B cell (primary cell): ENCODE measurements around the gene CARMIL3. TPM values are rescaled to one million over a fixed set of nuclear protein-coding genes. Genes with fewer than 3 reads are reported as not detected.

Experiments
- ATAC-seq: fragments of 200-7000 bp; cut with Tn5 transposase; one replicate; pipeline ENCODE4 v1.10.0; 2021; ENCODE audit warnings: low read depth, mild to moderate bottlenecking, moderate number of reproducible peaks, moderate library complexity
- CTCF ChIA-PET: fragments of 350-600 bp; sonication (Branson Sonifier 250); formaldehyde crosslinking; loops from one replicate; lab custom pipeline; 2021; ENCODE audit warnings: antibody characterized with exemption, inconsistent platforms; lab: Charles Lee
- POLR2A ChIA-PET: fragments of 350-600 bp; sonication (Branson Sonifier 250); formaldehyde crosslinking; loops from one replicate; lab custom pipeline; 2021; ENCODE audit warnings: antibody characterized with exemption; lab: Charles Lee
- DNase-seq: peaks from one replicate; pipeline ENCODE4 v3.0.0; 2013
- H2AFZ ChIP-seq: 2 replicates; pipeline ENCODE4 v1.6.1; 2012; ENCODE audit warnings: mild to moderate bottlenecking, low read depth, low read length; ENCODE audit not compliant: insufficient read depth, poor library complexity, severe bottlenecking
- H3K27ac ChIP-seq, 2 donors: 1 replicate in 1 of 2; 2 replicates in 1 of 2; pipeline ENCODE4 v1.5.1; 2012 to 2013; ENCODE audit warnings: low read length in 2 of 2, mild to moderate bottlenecking in 2 of 2, moderate library complexity in 1 of 2
- H3K27me3 ChIP-seq, 4 experiments: fragments of 200-600 bp in 1 of 4; sonication (generic) in 1 of 4; replicated peaks in 1 of 4; 1 replicate in 2 of 4; 2 replicates in 2 of 4; pipeline versions ENCODE4 v1.6.1 to v1.7.0; 2013 to 2016; ENCODE audit warnings: low read length in 3 of 4, mild to moderate bottlenecking in 2 of 4, mixed read lengths in 1 of 4, moderate library complexity in 1 of 4; ENCODE audit not compliant: insufficient read depth in 4 of 4, control insufficient read depth in 3 of 4; ENCODE audit errors: control extremely low read depth in 1 of 4
- H3K36me3 ChIP-seq, 2 experiments: replicated peaks in 1 of 2; 1 replicate in 1 of 2; 2 replicates in 1 of 2; pipeline versions ENCODE4 v1.6.1 to v1.7.1; 2013; ENCODE audit warnings: low read length in 1 of 2; ENCODE audit not compliant: insufficient read depth in 2 of 2, control insufficient read depth in 1 of 2; ENCODE audit errors: control extremely low read depth in 1 of 2, extremely low read depth in 1 of 2
- H3K4me1 ChIP-seq, 2 donors: fragments of 200-600 bp in 1 of 2; sonication (generic) in 1 of 2; 1 replicate in 1 of 2; 2 replicates in 1 of 2; pipeline versions ENCODE4 v1.5.1 to v1.6.1; 2013 to 2017; ENCODE audit warnings: low read length in 2 of 2; ENCODE audit not compliant: control insufficient read depth in 2 of 2, insufficient read depth in 2 of 2
- H3K4me2 ChIP-seq: replicated peaks from 2 replicates; pipeline ENCODE3; 2012; ENCODE audit warnings: mild to moderate bottlenecking, low read depth, low read length; ENCODE audit not compliant: poor library complexity, severe bottlenecking
- H3K4me3 ChIP-seq, 5 experiments: fragments of 200-600 bp in 1 of 5; sonication (generic) in 1 of 5; 1 replicate in 3 of 5; 2 replicates in 2 of 5; pipeline versions ENCODE4 v1.5.1 to v1.7.0; 2011 to 2016; ENCODE audit warnings: low read length in 4 of 5, mild to moderate bottlenecking in 4 of 5, low read depth in 2 of 5, control low read depth in 1 of 5, moderate library complexity in 1 of 5; ENCODE audit not compliant: insufficient read depth in 1 of 5; ENCODE audit errors: control extremely low read depth in 1 of 5, extremely low read depth in 1 of 5
- H3K79me2 ChIP-seq: fragments of 200-600 bp; sonication (generic); one replicate; pipeline ENCODE4 v1.6.0; 2016; ENCODE audit warnings: low read length; ENCODE audit not compliant: control insufficient read depth, insufficient read depth
- H3K9ac ChIP-seq: fragments of 200-600 bp; sonication (generic); 2 replicates; pipeline ENCODE4 v1.6.1; 2017; ENCODE audit warnings: mild to moderate bottlenecking, low read length, moderate library complexity
- H3K9me3 ChIP-seq, 3 donors: one replicate each; pipeline versions ENCODE4 v1.6.1 to v1.7.1; 2013; ENCODE audit warnings: low read length in 2 of 3; ENCODE audit not compliant: control insufficient read depth in 2 of 3, insufficient read depth in 1 of 3; ENCODE audit errors: control extremely low read depth in 1 of 3
- H4K20me1 ChIP-seq: 2 replicates; pipeline ENCODE4 v1.6.0; 2012; ENCODE audit warnings: mild to moderate bottlenecking, low read length; ENCODE audit not compliant: insufficient read depth, control insufficient read depth, poor library complexity, severe bottlenecking
- H3K27ac Mint-ChIP-seq: one replicate; pipeline ENCODE4 v1.8.0; 2021; ENCODE audit warnings: mixed read lengths
- H3K27me3 Mint-ChIP-seq: one replicate; pipeline ENCODE4 v1.8.0; 2021; ENCODE audit warnings: mixed read lengths
- H3K4me1 Mint-ChIP-seq: one replicate; pipeline ENCODE4 v1.8.0; 2021; ENCODE audit warnings: mixed read lengths
- H3K4me3 Mint-ChIP-seq: one replicate; pipeline ENCODE4 v1.8.0; 2021; ENCODE audit warnings: mixed read lengths
- H3K9me3 Mint-ChIP-seq: one replicate; pipeline ENCODE4 v1.8.0; 2022; ENCODE audit warnings: mixed read lengths; ENCODE audit not compliant: insufficient read depth
- EZH2 ChIP-seq: IDR thresholded peaks from 2 replicates; pipeline ENCODE4 v1.6.1; 2012; ENCODE audit warnings: borderline replicate concordance, low read depth, mild to moderate bottlenecking, moderate library complexity, low read length; ENCODE audit not compliant: insufficient read depth, poor library complexity, severe bottlenecking
- WGBS: methylation state at CpG from one replicate; pipeline ENCODE4 v1.1.5; 2013; ENCODE audit warnings: missing lambda C conversion rate; ENCODE audit not compliant: insufficient coverage; 5-methylcytosine and 5-hydroxymethylcytosine counted together
- intact Hi-C: fragments of 100-400 bp; cut with micrococcal nuclease; formaldehyde crosslinking; loops from one replicate; pipeline ENCODE4 v1.10.0; 2022
- polyA plus RNA-seq: library from polyadenylated mRNA; depleted of rRNA; stranded (reverse); fragments of >200 nt; gene quantifications from 2 replicates; pipeline ENCODE4 v1.2.3, GENCODE V29; 2012
- total RNA-seq, 2 donors: library from RNA; stranded (reverse); fragments of 120-200 nt in 1 of 2; gene quantifications; 1 replicate in 1 of 2; 2 replicates in 1 of 2; pipeline versions ENCODE4 v1.2.3 to v1.2.4, GENCODE V29; 2013 to 2022
- TF ChIP-seq, protein P1 (sequence below): fragments of 200-600 bp; IDR thresholded peaks from one replicate; pipeline ENCODE4 v1.8.0; 2022; ENCODE audit warnings: antibody characterized with exemption, mild to moderate bottlenecking

Gene CARMIL3
- total and polyA plus RNA-seq, 2 donors (not counting 1 experiment from before 2014, with no cell fraction given) = 1.0 to 7.2 TPM

GRCh38 chr14:24117179-24117578, 65.4 kb downstream of the CARMIL3 start:
- Histone ChIP-seq H3K4me3 (no peak overlapping the region), H2AFZ (no peak overlapping the region), H3K27me3 (no peaks in the 10 kb centered on the region), H3K9me3 (no peaks in the 10 kb centered on the region), H3K36me3 (peaks cover 5 to 49% of the 10 kb centered on the region in 2 experiments), H3K4me1 (peaks cover 17 to 25% of the 10 kb centered on the region in 2 donors), H4K20me1 (peaks cover 13% of the 10 kb centered on the region), H3K27ac (no peak overlapping the region), H3K9ac (no peak overlapping the region), H3K4me2 (no peak overlapping the region), H3K79me2 (peaks cover 29% of the 10 kb centered on the region)
- Mint-ChIP-seq H3K27ac (no peak overlapping the region), H3K9me3 (no peaks in the 10 kb centered on the region), H3K27me3 (no peaks in the 10 kb centered on the region), H3K4me1 (peaks cover 26% of the 10 kb centered on the region), H3K4me3 (no peak overlapping the region)
- 100% methylated on average over 4 of the region's 6 CpGs for WGBS
- TF ChIP-seq, protein P1, sequence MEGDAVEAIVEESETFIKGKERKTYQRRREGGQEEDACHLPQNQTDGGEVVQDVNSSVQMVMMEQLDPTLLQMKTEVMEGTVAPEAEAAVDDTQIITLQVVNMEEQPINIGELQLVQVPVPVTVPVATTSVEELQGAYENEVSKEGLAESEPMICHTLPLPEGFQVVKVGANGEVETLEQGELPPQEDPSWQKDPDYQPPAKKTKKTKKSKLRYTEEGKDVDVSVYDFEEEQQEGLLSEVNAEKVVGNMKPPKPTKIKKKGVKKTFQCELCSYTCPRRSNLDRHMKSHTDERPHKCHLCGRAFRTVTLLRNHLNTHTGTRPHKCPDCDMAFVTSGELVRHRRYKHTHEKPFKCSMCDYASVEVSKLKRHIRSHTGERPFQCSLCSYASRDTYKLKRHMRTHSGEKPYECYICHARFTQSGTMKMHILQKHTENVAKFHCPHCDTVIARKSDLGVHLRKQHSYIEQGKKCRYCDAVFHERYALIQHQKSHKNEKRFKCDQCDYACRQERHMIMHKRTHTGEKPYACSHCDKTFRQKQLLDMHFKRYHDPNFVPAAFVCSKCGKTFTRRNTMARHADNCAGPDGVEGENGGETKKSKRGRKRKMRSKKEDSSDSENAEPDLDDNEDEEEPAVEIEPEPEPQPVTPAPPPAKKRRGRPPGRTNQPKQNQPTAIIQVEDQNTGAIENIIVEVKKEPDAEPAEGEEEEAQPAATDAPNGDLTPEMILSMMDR = no peak
- TF ChIP-seq EZH2 = no peak
- intact Hi-C loops = loop anchor here (10.0 kb wide), 1 partner anchor 562 kb away; the partner anchor contains the start of genes THTPA and ZFHX2
- POLR2A ChIA-PET = interaction anchor here (0.6 to 0.9 kb wide), 4 partner anchors 18 to 76 kb away, joined by 3 to 5 read pairs (median 4); partner anchors contain the start of gene PSME1
- CTCF ChIA-PET = interaction anchor here (1.2 to 4.1 kb wide), 6 partner anchors 8 to 191 kb away, joined by 3 to 28 read pairs (median 4); partner anchors contain the start of genes CIDEB, EMC9, PSME1 and PSME2
- DNase-seq (no peak), ATAC-seq (no peak)

Other genes starting within 250 kb of the CARMIL3 start
- gene DHRS4, start 98.2 kb upstream of the CARMIL3 start, total RNA-seq = 15.3 and 15.6 TPM in 2 replicates
- 8.0 and 16.2 TPM in 2 replicates for gene DHRS4, start 98.2 kb upstream of the CARMIL3 start, polyA plus RNA-seq
- gene DHRS4L2, start 63.1 kb upstream of the CARMIL3 start, total RNA-seq = 16.3 and 16.8 TPM in 2 replicates
- gene DHRS4L2, start 63.1 kb upstream of the CARMIL3 start, polyA plus RNA-seq = 8.0 and 11.2 TPM in 2 replicates
- not detected in 2 replicates for gene CPNE6, start 19.6 kb downstream of the CARMIL3 start, total RNA-seq
- gene CPNE6, start 19.6 kb downstream of the CARMIL3 start, polyA plus RNA-seq = 0.10 TPM in 1 of 2 replicates, not detected in the other
- 34.1 and 40.4 TPM in 2 replicates for gene PCK2, start 42.3 kb downstream of the CARMIL3 start, total RNA-seq
- 43.6 and 58.4 TPM in 2 replicates for gene PCK2, start 42.3 kb downstream of the CARMIL3 start, polyA plus RNA-seq
- gene DCAF11, start 62.8 kb downstream of the CARMIL3 start, total RNA-seq = 84.8 and 96.3 TPM in 2 replicates
- gene DCAF11, start 62.8 kb downstream of the CARMIL3 start, polyA plus RNA-seq = 64.5 and 66.7 TPM in 2 replicates
- 8.1 and 8.8 TPM in 2 replicates for gene NRL, start 62.9 kb downstream of the CARMIL3 start, total RNA-seq
- 4.8 and 7.0 TPM in 2 replicates for gene NRL, start 62.9 kb downstream of the CARMIL3 start, polyA plus RNA-seq
- 2.6 and 3.6 TPM in 2 replicates for gene FITM1, start 78.7 kb downstream of the CARMIL3 start, total RNA-seq
- gene FITM1, start 78.7 kb downstream of the CARMIL3 start, polyA plus RNA-seq = 3.3 and 4.6 TPM in 2 replicates
- gene PSME1, start 84.2 kb downstream of the CARMIL3 start, total RNA-seq = 227 and 237 TPM in 2 replicates
- 257 and 295 TPM in 2 replicates for gene PSME1, start 84.2 kb downstream of the CARMIL3 start, polyA plus RNA-seq
- 24.7 and 26.4 TPM in 2 replicates for gene EMC9, start 89.6 kb downstream of the CARMIL3 start, total RNA-seq
- gene EMC9, start 89.6 kb downstream of the CARMIL3 start, polyA plus RNA-seq = 19.3 and 25.9 TPM in 2 replicates
- 127 and 141 TPM in 2 replicates for gene PSME2, start 94.6 kb downstream of the CARMIL3 start, total RNA-seq
- 126 and 137 TPM in 2 replicates for gene PSME2, start 94.6 kb downstream of the CARMIL3 start, polyA plus RNA-seq
- gene RNF31, start 95.5 kb downstream of the CARMIL3 start, total RNA-seq = 103 and 114 TPM in 2 replicates
- gene RNF31, start 95.5 kb downstream of the CARMIL3 start, polyA plus RNA-seq = 48.3 and 69.8 TPM in 2 replicates
- 243 and 269 TPM in 2 replicates for gene IRF9, start 109.3 kb downstream of the CARMIL3 start, total RNA-seq
- gene IRF9, start 109.3 kb downstream of the CARMIL3 start, polyA plus RNA-seq = 191 and 237 TPM in 2 replicates
- gene REC8, start 120.1 kb downstream of the CARMIL3 start, total RNA-seq = 48.4 and 62.1 TPM in 2 replicates
- 34.0 and 39.5 TPM in 2 replicates for gene REC8, start 120.1 kb downstream of the CARMIL3 start, polyA plus RNA-seq
- gene IPO4, start 136.8 kb downstream of the CARMIL3 start, total RNA-seq = 29.8 and 35.0 TPM in 2 replicates
- 26.7 and 28.3 TPM in 2 replicates for gene IPO4, start 136.8 kb downstream of the CARMIL3 start, polyA plus RNA-seq
- gene TM9SF1, start 143.4 kb downstream of the CARMIL3 start, total RNA-seq = 24.5 and 33.9 TPM in 2 replicates
- gene TM9SF1, start 143.4 kb downstream of the CARMIL3 start, polyA plus RNA-seq = 7.6 and 10.0 TPM in 2 replicates
- gene TSSK4, start 153.7 kb downstream of the CARMIL3 start, total RNA-seq = 1.7 TPM in 2 replicates
- gene TSSK4, start 153.7 kb downstream of the CARMIL3 start, polyA plus RNA-seq = 0.14 and 0.45 TPM in 2 replicates
- 102 and 103 TPM in 2 replicates for gene CHMP4A, start 161.5 kb downstream of the CARMIL3 start, total RNA-seq
- gene CHMP4A, start 161.5 kb downstream of the CARMIL3 start, polyA plus RNA-seq = 91.2 and 95.1 TPM in 2 replicates
- gene MDP1, start 164.1 kb downstream of the CARMIL3 start, total RNA-seq = 11.3 and 17.0 TPM in 2 replicates
- gene MDP1, start 164.1 kb downstream of the CARMIL3 start, polyA plus RNA-seq = 22.6 and 28.1 TPM in 2 replicates
- 86.6 and 98.5 TPM in 2 replicates for gene NEDD8, start 180.4 kb downstream of the CARMIL3 start, total RNA-seq
- gene NEDD8, start 180.4 kb downstream of the CARMIL3 start, polyA plus RNA-seq = 86.7 and 104 TPM in 2 replicates
- gene GMPR2, start 180.9 kb downstream of the CARMIL3 start, total RNA-seq = 58.7 and 64.3 TPM in 2 replicates
- gene GMPR2, start 180.9 kb downstream of the CARMIL3 start, polyA plus RNA-seq = 33.3 and 39.7 TPM in 2 replicates
- 165 and 169 TPM in 2 replicates for gene TINF2, start 190.6 kb downstream of the CARMIL3 start, total RNA-seq
- gene TINF2, start 190.6 kb downstream of the CARMIL3 start, polyA plus RNA-seq = 103 and 108 TPM in 2 replicates
- 11.4 and 11.9 TPM in 2 replicates for gene TGM1, start 211.2 kb downstream of the CARMIL3 start, total RNA-seq
- 2.7 and 4.9 TPM in 2 replicates for gene TGM1, start 211.2 kb downstream of the CARMIL3 start, polyA plus RNA-seq
- 57.9 and 70.1 TPM in 2 replicates for gene RABGGTA, start 219.6 kb downstream of the CARMIL3 start, total RNA-seq
- 134 and 159 TPM in 2 replicates for gene RABGGTA, start 219.6 kb downstream of the CARMIL3 start, polyA plus RNA-seq
- gene DHRS1, start 247.8 kb downstream of the CARMIL3 start, total RNA-seq = 42.7 and 43.7 TPM in 2 replicates
- gene DHRS1, start 247.8 kb downstream of the CARMIL3 start, polyA plus RNA-seq = 69.9 and 76.9 TPM in 2 replicates
- gene NOP9, start 247.8 kb downstream of the CARMIL3 start, total RNA-seq = 22.6 and 24.5 TPM in 2 replicates
- gene NOP9, start 247.8 kb downstream of the CARMIL3 start, polyA plus RNA-seq = 9.7 and 13.7 TPM in 2 replicates